HCT116 (cell line): Measurements from ENCODE around the gene TFEB. TPM values are rescaled to one million over a fixed set of nuclear protein-coding genes. Genes with fewer than 3 reads are reported as not detected.
A peak's percentile ranks its signal among the peaks of the same experiment; 100 is the strongest.

Experiments used
- ATAC-seq: fragments of 200-7000 bp; cut with Tn5 transposase; 2 replicates; pipeline ENCODE4 v1.9.1; 2020; ENCODE audit warnings: mild to moderate bottlenecking, moderate library complexity
- BruUV-seq: library from RNA; stranded (reverse); fragments of 400-500 nt; replicated peaks from 2 replicates; lab custom pipeline; 2021; lab: Mats Ljungman, UMichigan
- CTCF ChIA-PET: fragments of 300-600 bp; sonication (Branson Sonifier 250); formaldehyde crosslinking; loops from one replicate; lab custom pipeline; 2021; ENCODE audit warnings: antibody characterized with exemption; lab: Charles Lee
- POLR2A ChIA-PET: fragments of 300-600, 350-600 bp; sonication (Branson Sonifier 250); formaldehyde crosslinking; loops from one replicate; lab custom pipeline; 2021; ENCODE audit warnings: antibody characterized with exemption; lab: Charles Lee
- RAD21 ChIA-PET, 2 experiments: fragments of 300-600 bp; sonication (Branson Sonifier 250); formaldehyde crosslinking; loops; one replicate each; lab custom pipeline; 2023; ENCODE audit warnings: low total read pairs in 2 of 2; ENCODE audit not compliant: uncharacterized antibody in 2 of 2, unreplicated experiment in 2 of 2, low non-redundant PET in 1 of 2; lab: Charles Lee
- DNase-seq: peaks from one replicate; pipeline ENCODE4 v3.0.0-alpha.2; 2010; ENCODE audit warnings: low read depth, low spot score
- H2AFZ ChIP-seq: fragments of 200-600 bp; shearing (Covaris generic), sonication (generic); 2 replicates; pipeline ENCODE4 v1.6.1; 2017; ENCODE audit warnings: low read depth, mixed run types, mixed read lengths, antibody characterized with exemption, low read length; ENCODE audit not compliant: poor library complexity, severe bottlenecking
- H3K27ac ChIP-seq: 2 replicates; pipeline ENCODE4 v1.5.1; 2012; ENCODE audit warnings: low read depth, low read length
- H3K27me3 ChIP-seq: fragments of 200-600 bp; sonication (generic); 2 replicates; pipeline ENCODE4 v1.6.1; 2016; ENCODE audit warnings: mixed run types, low read length, mixed read lengths; ENCODE audit not compliant: insufficient read depth
- H3K36me3 ChIP-seq, 2 experiments: fragments of 200-500 bp in 1 of 2; fragments of 200-600 bp in 1 of 2; sonication (Bioruptor generic) in 1 of 2; sonication (generic) in 1 of 2; 2 replicates each; pipeline versions ENCODE4 v1.5.1 to v1.6.1; 2014 to 2016; ENCODE audit warnings: low read length in 2 of 2, inconsistent platforms in 1 of 2, mixed read lengths in 1 of 2, mixed run types in 1 of 2; ENCODE audit not compliant: insufficient read depth in 2 of 2, control insufficient read depth in 1 of 2
- H3K4me1 ChIP-seq, 2 experiments: fragments of 200-600 bp in 1 of 2; sonication (generic) in 1 of 2; 2 replicates each; pipeline versions ENCODE4 v1.5.1 to v1.6.1; 2012 to 2017; ENCODE audit warnings: low read length in 2 of 2, inconsistent platforms in 1 of 2, mild to moderate bottlenecking in 1 of 2, mixed read lengths in 1 of 2, mixed run types in 1 of 2, moderate library complexity in 1 of 2; ENCODE audit not compliant: insufficient read depth in 2 of 2, control insufficient read depth in 1 of 2
- H3K4me2 ChIP-seq: fragments of 200-600 bp; sonication (generic); 2 replicates; pipeline ENCODE4 v1.6.1; 2017; ENCODE audit warnings: mixed run types, low read length, mixed read lengths
- H3K4me3 ChIP-seq, 2 experiments: fragments of 200-600 bp in 1 of 2; sonication (generic) in 1 of 2; replicated peaks in 1 of 2; 2 replicates each; pipeline ENCODE4 v1.5.1; 2011 to 2016; ENCODE audit warnings: low read length in 2 of 2, control low read depth in 1 of 2, low read depth in 1 of 2, mild to moderate bottlenecking in 1 of 2, mixed read lengths in 1 of 2, mixed run types in 1 of 2
- H3K79me2 ChIP-seq: fragments of 200-600 bp; sonication (generic); 2 replicates; pipeline ENCODE4 v1.6.1; 2017; ENCODE audit warnings: mild to moderate bottlenecking, mixed run types, low read length, moderate library complexity, mixed read lengths; ENCODE audit not compliant: insufficient read depth
- H3K9ac ChIP-seq: fragments of 200-600 bp; sonication (generic); 2 replicates; pipeline ENCODE4 v1.6.1; 2016; ENCODE audit warnings: low read length, mixed read lengths
- H3K9me2 ChIP-seq: fragments of 200-600 bp; sonication (generic), shearing (Covaris generic); 2 replicates; pipeline ENCODE4 v1.6.1; 2017; ENCODE audit warnings: mixed run types, mild to moderate bottlenecking, moderate library complexity; ENCODE audit not compliant: insufficient read depth
- H3K9me3 ChIP-seq, 2 experiments: fragments of 200-500 bp in 1 of 2; fragments of 200-600 bp in 1 of 2; sonication (Bioruptor generic) in 1 of 2; sonication (generic) in 1 of 2; 2 replicates each; pipeline ENCODE4 v1.6.1; 2014 to 2017; ENCODE audit warnings: low read length in 2 of 2, mixed read lengths in 2 of 2, inconsistent platforms in 1 of 2, low read depth in 1 of 2, mild to moderate bottlenecking in 1 of 2, mixed run types in 1 of 2, moderate library complexity in 1 of 2; ENCODE audit not compliant: control insufficient read depth in 1 of 2, insufficient read depth in 1 of 2
- H4K20me1 ChIP-seq: fragments of 200-600 bp; sonication (generic), shearing (Covaris generic); 2 replicates; pipeline ENCODE4 v1.6.1; 2017; ENCODE audit warnings: mixed run types, mild to moderate bottlenecking, moderate library complexity; ENCODE audit not compliant: insufficient read depth
- ATF3 ChIP-seq: IDR thresholded peaks from 2 replicates; pipeline ENCODE4 v1.6.1; 2012
- CEBPB ChIP-seq: IDR thresholded peaks from 2 replicates; pipeline ENCODE4 v1.6.1; 2012; ENCODE audit warnings: low read depth
- ELF1 ChIP-seq: IDR thresholded peaks from 2 replicates; pipeline ENCODE4 v1.6.1; 2012; ENCODE audit warnings: low read depth, borderline replicate concordance
- POLR2A ChIP-seq: IDR thresholded peaks from 2 replicates; pipeline ENCODE4 v1.7.0; 2011; ENCODE audit warnings: borderline replicate concordance; ENCODE audit not compliant: insufficient read depth, insufficient read length; ENCODE audit errors: extremely low read depth
- POLR2AphosphoS5 ChIP-seq: IDR thresholded peaks from 2 replicates; pipeline ENCODE4 v1.6.1; 2011; ENCODE audit warnings: mild to moderate bottlenecking, low read depth, low read length, moderate library complexity
- RAD21 ChIP-seq: IDR thresholded peaks from 2 replicates; pipeline ENCODE4 v1.6.1; 2012; ENCODE audit warnings: low read depth, mild to moderate bottlenecking
- TCF7L2 ChIP-seq: IDR thresholded peaks from 2 replicates; pipeline ENCODE4 v1.7.0; 2011; ENCODE audit warnings: borderline replicate concordance, inconsistent platforms; ENCODE audit not compliant: insufficient read depth, insufficient read length; ENCODE audit errors: extremely low read depth
- YY1 ChIP-seq: IDR thresholded peaks from 2 replicates; pipeline ENCODE4 v1.6.1; 2011; ENCODE audit warnings: low read length, low read depth, moderate library complexity, mild to moderate bottlenecking; ENCODE audit not compliant: insufficient replicate concordance; ENCODE audit errors: extremely low read depth
- ZFX ChIP-seq: fragments of 450-650 bp; IDR thresholded peaks from 2 replicates; pipeline ENCODE4 v1.6.1; 2017
- ZNF274 ChIP-seq: fragments of 200-500 bp; sonication (Bioruptor generic); IDR thresholded peaks from 2 replicates; pipeline ENCODE4 v1.6.1; 2014; ENCODE audit warnings: mild to moderate bottlenecking, low read depth, low read length, inconsistent platforms
- intact Hi-C: fragments of 100-400 bp; cut with micrococcal nuclease; formaldehyde crosslinking; loops from 2 replicates; pipeline ENCODE4 v1.10.0; 2022
- total RNA-seq: library from RNA; stranded (reverse); gene quantifications from one replicate; pipeline ENCODE4 v1.2.1, GENCODE V29; 2021; ENCODE audit not compliant: unreplicated experiment

TFEB gene
- total RNA-seq, 1 experiment from 2014 or later: 4.8 TPM

- H3K79me2 ChIP-seq: no peaks in the 10 kb centered on the region
- H3K4me3 ChIP-seq: no peak overlapping the region
- no peaks in the 10 kb centered on the region for H3K9me3 ChIP-seq
- peak overlapping the region; percentile 87 for H2AFZ ChIP-seq
- ChIA-PET POLR2A (no interaction called here), CTCF (no interaction called here), RAD21 (interaction anchor here in 1 of 2 experiments (0.5 kb wide), 1 partner anchor 30 kb away, joined by 3 read pairs; no protein-coding TSS in a partner anchor)
- intact Hi-C loops: no loop called here
- H3K9ac ChIP-seq: no peak overlapping the region
- no TSS peak for BruUV-seq
- H3K4me2 ChIP-seq: no peak overlapping the region
- no peaks in the 10 kb centered on the region for H3K27me3 ChIP-seq
- no peaks in the 10 kb centered on the region for H4K20me1 ChIP-seq
- no peaks in the 10 kb centered on the region for H3K9me2 ChIP-seq
- no peak for DNase-seq
- ATAC-seq: no peak
- H3K36me3 ChIP-seq: no peaks in the 10 kb centered on the region
- peaks cover 17 to 38% of the 10 kb centered on the region in 2 experiments for H3K4me1 ChIP-seq
- TF ChIP-seq CEBPB (no peak), ZFX (no peak), RAD21 (no peak), ELF1 (no peak), TCF7L2 (no peak), POLR2AphosphoS5 (no peak), POLR2A (no peak), ZNF274 (no peak), YY1 (no peak), ATF3 (no peak)
- H3K27ac ChIP-seq: no peak overlapping the region
These were observed 1.6 kb upstream of the TFEB start for GRCh38 chr6:41736800-41737555.
